GM19238 (cell line): ENCODE results near the gene BBS7.

Experiments
- DNase-seq: peaks from one replicate; pipeline ENCODE4 v3.0.0; 2011; ENCODE audit warnings: low spot score; ENCODE audit not compliant: insufficient read length

Gene BBS7, protein sequence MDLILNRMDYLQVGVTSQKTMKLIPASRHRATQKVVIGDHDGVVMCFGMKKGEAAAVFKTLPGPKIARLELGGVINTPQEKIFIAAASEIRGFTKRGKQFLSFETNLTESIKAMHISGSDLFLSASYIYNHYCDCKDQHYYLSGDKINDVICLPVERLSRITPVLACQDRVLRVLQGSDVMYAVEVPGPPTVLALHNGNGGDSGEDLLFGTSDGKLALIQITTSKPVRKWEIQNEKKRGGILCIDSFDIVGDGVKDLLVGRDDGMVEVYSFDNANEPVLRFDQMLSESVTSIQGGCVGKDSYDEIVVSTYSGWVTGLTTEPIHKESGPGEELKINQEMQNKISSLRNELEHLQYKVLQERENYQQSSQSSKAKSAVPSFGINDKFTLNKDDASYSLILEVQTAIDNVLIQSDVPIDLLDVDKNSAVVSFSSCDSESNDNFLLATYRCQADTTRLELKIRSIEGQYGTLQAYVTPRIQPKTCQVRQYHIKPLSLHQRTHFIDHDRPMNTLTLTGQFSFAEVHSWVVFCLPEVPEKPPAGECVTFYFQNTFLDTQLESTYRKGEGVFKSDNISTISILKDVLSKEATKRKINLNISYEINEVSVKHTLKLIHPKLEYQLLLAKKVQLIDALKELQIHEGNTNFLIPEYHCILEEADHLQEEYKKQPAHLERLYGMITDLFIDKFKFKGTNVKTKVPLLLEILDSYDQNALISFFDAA

DNA sequence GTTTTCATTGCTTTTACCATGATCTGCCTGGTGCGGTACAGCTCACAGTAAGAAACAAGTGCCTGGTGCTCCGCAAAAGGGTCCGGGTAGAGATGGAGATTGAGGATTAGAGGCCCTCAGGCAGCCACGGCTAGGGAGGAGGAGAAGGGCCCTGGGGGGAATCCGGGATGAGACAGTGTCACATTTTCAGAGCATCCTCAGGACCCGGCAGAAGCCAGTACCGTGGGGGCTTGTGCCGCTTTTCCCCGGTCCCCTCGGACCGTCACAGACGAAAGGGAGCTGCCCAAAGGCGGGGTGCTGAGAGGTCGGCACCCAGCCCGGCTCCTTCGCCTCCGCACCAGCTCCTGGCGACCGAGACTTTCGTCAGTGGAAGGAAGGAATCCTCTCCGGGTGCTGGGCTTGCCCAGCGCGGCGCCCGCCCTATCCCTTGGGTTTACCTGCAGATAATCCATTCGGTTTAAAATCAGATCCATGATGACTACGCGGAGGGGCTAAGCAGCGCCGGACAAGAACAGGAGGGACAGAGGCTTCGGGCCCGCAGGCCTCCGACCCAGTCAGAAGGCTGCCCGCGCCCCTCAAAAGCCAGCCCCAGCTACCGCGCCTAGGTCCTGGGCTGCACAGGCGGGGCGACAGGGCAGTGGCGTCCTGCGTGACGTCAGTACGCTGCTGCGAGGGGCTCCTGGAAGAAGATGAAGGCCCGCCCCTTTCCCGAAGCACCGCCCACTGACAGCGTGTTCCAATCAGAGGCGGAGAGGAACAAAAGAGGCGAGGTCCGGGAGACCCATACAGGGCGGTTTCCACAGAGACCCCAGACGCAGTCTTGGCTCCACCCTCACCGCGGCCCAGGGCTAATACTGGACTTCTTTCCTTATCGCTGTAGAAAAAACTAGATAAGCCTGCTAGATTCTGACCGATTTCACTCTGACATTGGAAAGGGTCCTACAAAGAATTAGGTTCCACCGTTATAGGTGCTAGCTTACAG, at the start of gene BBS7:
Gene BBS7 (minus strand): TSS at position 634 of the 982 bp plus-strand sequence. CDS start 161 bp downstream, at position 473.
- peak; percentile 79 for DNase-seq

DNA sequence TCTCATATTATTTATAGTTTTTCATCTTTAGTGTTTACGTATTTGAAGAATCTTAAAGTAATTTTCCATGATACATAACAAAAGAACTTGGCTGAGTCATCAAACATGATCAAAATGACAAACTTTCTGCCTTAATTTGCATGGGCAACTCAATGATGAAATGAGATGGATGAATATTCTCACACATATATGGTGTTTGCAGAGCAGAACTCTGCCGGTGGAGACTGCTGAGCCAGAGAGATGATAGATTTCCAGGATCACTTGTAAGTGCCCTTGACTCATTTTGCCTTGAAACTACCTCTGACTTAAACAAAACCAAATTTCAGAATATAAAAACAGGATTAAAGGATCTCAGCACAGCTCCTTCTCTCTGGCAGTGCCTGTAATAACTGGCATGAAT, 43.4 kb upstream of the BBS7 start:
- no peak for DNase-seq

- no peak for DNase-seq
Observed at GRCh38 chr4:121908346-121908745, 38.1 kb upstream of the BBS7 start.

GRCh38 chr4:121900132-121900983, 30.1 kb upstream of the BBS7 start:
- peak; percentile 7 for DNase-seq

- DNase-seq, result no peak
Observed at GRCh38 chr4:121898150-121898549, 27.9 kb upstream of the BBS7 start.

DNA sequence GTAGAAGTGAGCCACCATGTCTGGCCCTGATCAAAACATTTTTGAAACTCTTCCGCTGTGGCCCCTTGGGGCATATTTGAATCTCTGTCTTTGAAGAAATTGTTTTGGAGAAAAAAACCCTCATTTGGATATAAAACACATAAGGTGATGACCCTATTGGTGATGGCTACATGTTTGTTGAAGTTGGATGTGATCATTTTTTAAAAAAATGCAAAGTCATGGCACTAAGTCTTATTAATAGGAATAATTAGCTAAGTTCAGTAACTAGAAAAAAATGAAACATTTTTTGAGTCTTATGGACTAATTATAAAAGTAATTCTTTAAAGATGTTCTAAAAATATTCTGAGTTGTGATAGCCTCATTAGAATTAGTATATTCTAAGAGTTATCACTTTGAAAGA, 17.9 kb upstream of the BBS7 start:
- no peak for DNase-seq

GRCh38 chr4:121885115-121885514, 14.8 kb upstream of the BBS7 start:
- DNase-seq, result no peak

GRCh38 chr4:121881158-121881557, 10.9 kb upstream of the BBS7 start:
- no peak for DNase-seq

- DNase-seq, result no peak
Observed at GRCh38 chr4:121879135-121879534, 8.9 kb upstream of the BBS7 start.

DNA sequence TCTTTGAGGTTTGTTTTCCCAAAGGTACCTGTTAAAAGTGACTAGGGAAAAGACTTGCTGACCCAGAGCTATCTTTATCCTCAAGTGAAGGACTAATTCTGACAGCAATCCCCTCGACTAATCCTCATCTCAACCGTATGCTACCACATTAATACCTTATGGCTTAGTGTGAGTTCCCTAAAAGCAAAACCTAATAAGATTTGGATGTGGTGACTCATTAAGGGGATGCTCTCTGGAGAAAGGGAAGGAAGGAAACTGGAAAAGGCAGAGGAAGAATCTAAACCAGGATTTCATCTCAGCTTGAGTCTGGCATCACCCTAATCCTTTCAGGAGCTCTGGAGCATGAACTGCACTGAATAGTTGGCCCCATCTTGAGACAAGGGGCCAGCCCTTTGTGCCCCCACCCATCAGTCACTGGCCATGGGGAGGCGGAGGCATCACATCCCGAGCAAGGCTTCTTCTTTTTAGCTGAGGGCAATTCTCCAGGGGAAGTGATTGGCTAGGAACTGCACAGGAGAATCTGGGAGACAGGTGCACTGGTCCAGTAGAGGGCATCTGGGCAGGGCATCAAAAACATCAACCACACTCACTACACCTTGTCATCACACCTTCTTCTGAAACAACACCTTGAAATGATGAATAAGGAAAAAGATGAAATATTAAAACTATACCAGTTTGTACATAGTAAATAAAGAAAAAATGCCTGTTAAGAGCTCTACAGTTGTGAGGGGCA, 6.9 kb upstream of the BBS7 start:
- DNase-seq, result no peak

DNA sequence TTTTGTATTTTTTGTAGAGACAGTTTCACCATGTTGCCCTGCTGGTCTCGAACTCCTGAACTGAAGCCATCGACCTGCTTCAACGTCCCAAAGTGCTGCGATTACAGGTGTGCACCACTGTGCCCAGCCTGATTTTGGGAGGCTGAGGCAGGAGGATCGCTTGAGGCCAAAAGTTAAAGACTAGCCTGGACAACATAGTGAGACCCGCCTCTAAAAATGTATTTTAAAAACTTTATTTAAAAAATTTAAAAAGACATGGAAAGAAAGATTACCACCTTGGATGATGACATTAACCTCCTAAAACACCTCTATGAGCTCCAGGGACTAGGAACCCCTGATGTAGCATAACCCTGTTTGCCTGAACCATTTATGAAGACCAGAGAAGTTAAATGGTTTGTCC, 5.8 kb upstream of the BBS7 start:
- DNase-seq, result no peak

- DNase-seq, result no peak
Observed at GRCh38 chr4:121875652-121876051, 5.4 kb upstream of the BBS7 start.

DNA sequence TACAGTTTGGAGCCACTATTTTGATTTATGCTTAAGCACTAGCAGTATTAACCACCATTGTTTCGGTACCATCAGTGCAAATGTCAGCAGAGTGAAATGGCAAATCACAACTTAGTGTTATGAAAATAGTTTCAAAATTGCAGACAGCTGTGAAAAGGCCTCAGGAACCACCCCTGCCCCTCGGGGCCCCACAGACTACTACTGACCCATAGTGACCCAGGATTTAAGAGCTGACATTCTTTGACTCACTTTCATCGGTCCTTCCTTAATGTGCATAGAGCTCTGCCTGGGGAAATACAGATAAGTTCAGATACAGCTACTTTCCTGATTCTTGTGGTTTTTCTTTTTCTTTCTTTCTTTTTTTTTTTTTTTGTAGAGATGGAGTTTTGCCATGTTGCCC, 3.3 kb upstream of the BBS7 start:
- no peak for DNase-seq

GRCh38 chr4:121863799-121864198, 6.5 kb downstream of the BBS7 start:
- no peak for DNase-seq

DNA sequence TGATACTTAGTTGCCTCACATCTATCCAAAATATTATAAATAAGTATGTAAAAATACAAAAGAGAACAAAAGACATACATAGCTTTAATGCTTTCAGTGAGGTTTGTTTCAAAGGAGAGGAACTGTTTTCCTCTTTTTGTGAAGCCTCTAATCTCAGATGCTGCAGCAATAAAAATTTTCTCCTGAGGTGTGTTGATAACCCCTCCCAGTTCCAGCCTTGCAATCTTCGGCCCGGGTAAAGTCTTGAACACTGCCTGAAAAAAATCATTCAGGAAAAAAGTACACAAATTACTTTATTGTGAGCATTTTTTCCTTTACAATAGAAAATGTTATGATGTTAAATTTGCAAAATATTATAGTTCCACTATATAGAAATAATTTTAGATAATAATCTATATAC, 8.8 kb downstream of the BBS7 start:
- no peak for DNase-seq

DNA sequence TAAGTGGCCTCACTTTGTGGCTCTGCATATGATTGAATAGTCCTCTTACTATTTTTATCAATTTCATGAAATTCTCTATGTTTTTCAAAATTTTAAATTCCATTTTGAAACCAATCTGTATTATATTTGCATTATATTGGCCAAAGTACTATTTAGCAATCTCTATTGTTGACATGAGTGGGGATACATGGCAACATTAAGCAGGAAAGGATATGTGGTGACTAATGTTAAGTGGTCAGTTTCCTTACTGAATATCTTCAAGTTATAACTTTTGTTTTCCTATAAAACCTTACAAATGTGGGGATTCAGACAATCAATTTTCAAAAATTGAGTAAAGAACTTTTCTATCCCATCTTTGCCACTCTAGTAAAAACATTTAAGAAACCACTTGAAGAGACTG, 10.2 kb downstream of the BBS7 start:
- DNase-seq, result no peak

DNA sequence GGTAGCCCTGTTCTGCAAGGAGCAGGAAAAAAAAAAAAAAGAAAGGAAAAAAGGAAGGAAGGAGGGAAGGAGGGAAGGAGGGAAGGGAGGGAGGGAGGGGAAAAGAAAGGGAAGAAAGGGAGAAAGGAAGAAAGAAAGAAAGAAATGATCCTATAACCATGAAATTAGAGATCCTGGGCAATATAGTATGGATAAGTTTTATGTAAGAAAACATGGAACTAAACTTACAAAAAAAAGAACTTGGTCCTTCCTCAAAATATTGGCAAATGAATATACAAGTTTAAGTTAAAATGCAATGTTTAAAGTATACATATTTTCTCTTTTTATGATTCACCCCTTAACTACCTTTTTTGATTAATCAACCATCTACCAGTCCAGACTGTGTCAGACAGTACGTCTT, 18.9 kb downstream of the BBS7 start:
- no peak for DNase-seq

GRCh38 chr4:121846662-121847061, 23.6 kb downstream of the BBS7 start:
- no peak for DNase-seq

- no peak for DNase-seq
Observed at GRCh38 chr4:121842862-121843261, 27.4 kb downstream of the BBS7 start.

GRCh38 chr4:121838136-121838535, 32.1 kb downstream of the BBS7 start:
- DNase-seq, result no peak
